ENCODE measurements around the gene DAND5. TPM values are rescaled to one million over a fixed set of nuclear protein-coding genes. Genes with fewer than 3 reads are reported as not detected.

The DAND5 gene
- total and polyA plus RNA-seq, 2 of the 13 experiments (the other 11 are each of a cell fraction or from before 2014, with no cell fraction given), result 0.04 TPM; not detected in 1

DNA sequence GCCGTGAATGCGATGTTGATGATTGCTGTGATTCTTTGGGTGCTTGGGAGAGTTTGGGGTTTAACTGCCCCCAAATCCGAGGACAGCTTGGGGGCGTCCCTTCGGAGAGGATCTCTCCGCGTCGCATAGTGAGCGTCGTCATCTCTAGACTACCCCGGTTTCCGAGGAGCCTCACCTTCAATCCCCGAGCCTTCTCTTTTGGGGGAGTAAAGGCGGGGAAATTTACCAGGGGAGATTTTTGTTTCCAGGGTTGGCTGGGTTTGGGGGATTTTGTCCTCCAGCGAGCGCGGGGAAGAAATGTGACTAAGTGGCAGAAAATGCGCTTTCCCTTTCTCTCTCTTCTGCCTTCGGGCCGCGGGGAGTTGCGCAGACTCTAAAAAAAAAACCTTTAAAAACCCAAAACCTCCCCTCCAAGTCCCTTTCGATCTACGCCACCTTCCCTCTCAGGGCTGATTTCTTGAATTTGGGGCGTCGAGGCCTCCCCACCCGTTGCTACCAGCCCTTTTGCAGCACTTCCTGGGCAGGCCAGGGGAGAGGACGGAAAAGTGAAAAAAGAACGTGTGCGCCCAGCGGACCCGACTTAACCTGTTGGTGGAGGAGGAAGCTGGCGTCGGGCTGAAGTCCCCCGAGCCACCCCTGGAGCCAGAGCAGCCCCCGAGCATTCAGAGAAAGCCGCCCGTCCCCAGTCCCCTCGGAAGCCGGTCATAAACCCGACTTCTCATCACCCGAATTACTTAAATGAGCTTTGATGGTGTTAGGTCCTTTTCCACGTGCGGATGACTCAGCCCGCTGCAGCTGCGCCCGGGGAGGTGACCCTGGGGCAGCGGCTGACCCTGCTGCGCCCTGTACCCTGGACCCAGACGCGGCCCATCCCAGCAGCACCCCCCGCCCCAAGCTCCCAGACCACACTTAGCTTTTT is 43.6 kb downstream of the DAND5 start (continued):
- TF ChIP-seq, protein P1, sequence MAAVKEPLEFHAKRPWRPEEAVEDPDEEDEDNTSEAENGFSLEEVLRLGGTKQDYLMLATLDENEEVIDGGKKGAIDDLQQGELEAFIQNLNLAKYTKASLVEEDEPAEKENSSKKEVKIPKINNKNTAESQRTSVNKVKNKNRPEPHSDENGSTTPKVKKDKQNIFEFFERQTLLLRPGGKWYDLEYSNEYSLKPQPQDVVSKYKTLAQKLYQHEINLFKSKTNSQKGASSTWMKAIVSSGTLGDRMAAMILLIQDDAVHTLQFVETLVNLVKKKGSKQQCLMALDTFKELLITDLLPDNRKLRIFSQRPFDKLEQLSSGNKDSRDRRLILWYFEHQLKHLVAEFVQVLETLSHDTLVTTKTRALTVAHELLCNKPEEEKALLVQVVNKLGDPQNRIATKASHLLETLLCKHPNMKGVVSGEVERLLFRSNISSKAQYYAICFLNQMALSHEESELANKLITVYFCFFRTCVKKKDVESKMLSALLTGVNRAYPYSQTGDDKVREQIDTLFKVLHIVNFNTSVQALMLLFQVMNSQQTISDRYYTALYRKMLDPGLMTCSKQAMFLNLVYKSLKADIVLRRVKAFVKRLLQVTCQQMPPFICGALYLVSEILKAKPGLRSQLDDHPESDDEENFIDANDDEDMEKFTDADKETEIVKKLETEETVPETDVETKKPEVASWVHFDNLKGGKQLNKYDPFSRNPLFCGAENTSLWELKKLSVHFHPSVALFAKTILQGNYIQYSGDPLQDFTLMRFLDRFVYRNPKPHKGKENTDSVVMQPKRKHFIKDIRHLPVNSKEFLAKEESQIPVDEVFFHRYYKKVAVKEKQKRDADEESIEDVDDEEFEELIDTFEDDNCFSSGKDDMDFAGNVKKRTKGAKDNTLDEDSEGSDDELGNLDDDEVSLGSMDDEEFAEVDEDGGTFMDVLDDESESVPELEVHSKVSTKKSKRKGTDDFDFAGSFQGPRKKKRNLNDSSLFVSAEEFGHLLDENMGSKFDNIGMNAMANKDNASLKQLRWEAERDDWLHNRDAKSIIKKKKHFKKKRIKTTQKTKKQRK (IDR thresholded peaks at IDR 0.05; ENCODE audit: low read length), result no peak
- TF ChIP-seq SP2 (CRISPR knock-in tag; IDR thresholded peaks at IDR 0.05), result no peak
- TF ChIP-seq ZNF781 (CRISPR knock-in tag; IDR thresholded peaks at IDR 0.05; ENCODE audit: borderline replicate concordance, not compliant biosample characterization), result no peak
- no peak for TF ChIP-seq MIER2 (CRISPR knock-in tag; IDR thresholded peaks at IDR 0.05)
- TF ChIP-seq ZEB1 (IDR thresholded peaks at IDR 0.05; ENCODE audit: insufficient replicate concordance, low read depth), result no peak
- TF ChIP-seq MBD4 (IDR thresholded peaks at IDR 0.05; ENCODE audit: borderline replicate concordance, low read length), result no peak
- TF ChIP-seq ZZZ3 (CRISPR knock-in tag; IDR thresholded peaks at IDR 0.05; ENCODE audit: borderline replicate concordance), result no peak
- TF ChIP-seq ZNF230 (CRISPR knock-in tag; IDR thresholded peaks at IDR 0.05), result 0 out of 2 replicates have a peak, but pooled peaks have one; percentile 23
- TF ChIP-seq, protein P2, sequence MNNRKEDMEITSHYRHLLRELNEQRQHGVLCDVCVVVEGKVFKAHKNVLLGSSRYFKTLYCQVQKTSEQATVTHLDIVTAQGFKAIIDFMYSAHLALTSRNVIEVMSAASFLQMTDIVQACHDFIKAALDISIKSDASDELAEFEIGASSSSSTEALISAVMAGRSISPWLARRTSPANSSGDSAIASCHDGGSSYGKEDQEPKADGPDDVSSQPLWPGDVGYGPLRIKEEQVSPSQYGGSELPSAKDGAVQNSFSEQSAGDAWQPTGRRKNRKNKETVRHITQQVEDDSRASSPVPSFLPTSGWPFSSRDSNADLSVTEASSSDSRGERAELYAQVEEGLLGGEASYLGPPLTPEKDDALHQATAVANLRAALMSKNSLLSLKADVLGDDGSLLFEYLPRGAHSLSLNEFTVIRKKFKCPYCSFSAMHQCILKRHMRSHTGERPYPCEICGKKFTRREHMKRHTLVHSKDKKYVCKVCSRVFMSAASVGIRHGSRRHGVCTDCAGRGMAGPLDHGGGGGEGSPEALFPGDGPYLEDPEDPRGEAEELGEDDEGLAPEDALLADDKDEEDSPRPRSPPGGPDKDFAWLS (CRISPR knock-in tag; IDR thresholded peaks at IDR 0.05; ENCODE audit: borderline replicate concordance), result 0 out of 2 replicates have a peak, but pooled peaks have one; percentile 57
- no peak for TF ChIP-seq ISX (CRISPR knock-in tag; conservative IDR thresholded peaks at IDR 0.05)
- TF ChIP-seq, protein P3, sequence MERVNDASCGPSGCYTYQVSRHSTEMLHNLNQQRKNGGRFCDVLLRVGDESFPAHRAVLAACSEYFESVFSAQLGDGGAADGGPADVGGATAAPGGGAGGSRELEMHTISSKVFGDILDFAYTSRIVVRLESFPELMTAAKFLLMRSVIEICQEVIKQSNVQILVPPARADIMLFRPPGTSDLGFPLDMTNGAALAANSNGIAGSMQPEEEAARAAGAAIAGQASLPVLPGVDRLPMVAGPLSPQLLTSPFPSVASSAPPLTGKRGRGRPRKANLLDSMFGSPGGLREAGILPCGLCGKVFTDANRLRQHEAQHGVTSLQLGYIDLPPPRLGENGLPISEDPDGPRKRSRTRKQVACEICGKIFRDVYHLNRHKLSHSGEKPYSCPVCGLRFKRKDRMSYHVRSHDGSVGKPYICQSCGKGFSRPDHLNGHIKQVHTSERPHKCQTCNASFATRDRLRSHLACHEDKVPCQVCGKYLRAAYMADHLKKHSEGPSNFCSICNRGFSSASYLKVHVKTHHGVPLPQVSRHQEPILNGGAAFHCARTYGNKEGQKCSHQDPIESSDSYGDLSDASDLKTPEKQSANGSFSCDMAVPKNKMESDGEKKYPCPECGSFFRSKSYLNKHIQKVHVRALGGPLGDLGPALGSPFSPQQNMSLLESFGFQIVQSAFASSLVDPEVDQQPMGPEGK (CRISPR knock-in tag; IDR thresholded peaks at IDR 0.05), result peak; percentile 90
- TF ChIP-seq ARNT (IDR thresholded peaks at IDR 0.05), result no peak
- TF ChIP-seq WIZ (CRISPR knock-in tag; IDR thresholded peaks at IDR 0.05), result no peak
- TF ChIP-seq KLF6 (CRISPR knock-in tag; IDR thresholded peaks at IDR 0.05), result no peak
- no peak for TF ChIP-seq ZNF891 (CRISPR knock-in tag; IDR thresholded peaks at IDR 0.05)
- TF ChIP-seq SP4 (CRISPR knock-in tag; IDR thresholded peaks at IDR 0.05), result no peak
- TF ChIP-seq ZC3H13 (CRISPR knock-in tag; IDR thresholded peaks at IDR 0.05), result no peak
- no peak for TF ChIP-seq ZNF773 (CRISPR knock-in tag; IDR thresholded peaks at IDR 0.05; ENCODE audit: borderline replicate concordance)
- TF ChIP-seq, protein P4, sequence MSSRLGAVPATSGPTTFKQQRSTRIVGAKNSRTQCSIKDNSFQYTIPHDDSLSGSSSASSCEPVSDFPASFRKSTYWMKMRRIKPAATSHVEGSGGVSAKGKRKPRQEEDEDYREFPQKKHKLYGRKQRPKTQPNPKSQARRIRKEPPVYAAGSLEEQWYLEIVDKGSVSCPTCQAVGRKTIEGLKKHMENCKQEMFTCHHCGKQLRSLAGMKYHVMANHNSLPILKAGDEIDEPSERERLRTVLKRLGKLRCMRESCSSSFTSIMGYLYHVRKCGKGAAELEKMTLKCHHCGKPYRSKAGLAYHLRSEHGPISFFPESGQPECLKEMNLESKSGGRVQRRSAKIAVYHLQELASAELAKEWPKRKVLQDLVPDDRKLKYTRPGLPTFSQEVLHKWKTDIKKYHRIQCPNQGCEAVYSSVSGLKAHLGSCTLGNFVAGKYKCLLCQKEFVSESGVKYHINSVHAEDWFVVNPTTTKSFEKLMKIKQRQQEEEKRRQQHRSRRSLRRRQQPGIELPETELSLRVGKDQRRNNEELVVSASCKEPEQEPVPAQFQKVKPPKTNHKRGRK (CRISPR knock-in tag; IDR thresholded peaks at IDR 0.05), result no peak
- TF ChIP-seq ZNF205 (CRISPR knock-in tag; IDR thresholded peaks at IDR 0.05), result no peak
- TF ChIP-seq POGZ (CRISPR knock-in tag; IDR thresholded peaks at IDR 0.05), result no peak

Data from HepG2 (cell line).